H1 (cell line): ENCODE measurements around the gene NDEL1. TPM values are rescaled to one million over a fixed set of nuclear protein-coding genes. Genes with fewer than 3 reads are reported as not detected.

ENCODE experiments used
- CTCF ChIA-PET: fragments of 300-600 bp; sonication (Branson Sonifier 250); formaldehyde crosslinking; loops from one replicate; lab custom pipeline; 2021; ENCODE audit not compliant: partially characterized antibody; lab: Charles Lee
- POLR2A ChIA-PET: fragments of 300-600 bp; sonication (Branson Sonifier 250); formaldehyde crosslinking; loops from one replicate; lab custom pipeline; 2021; ENCODE audit warnings: inconsistent platforms; ENCODE audit not compliant: partially characterized antibody; lab: Charles Lee
- DNase-seq, 2 experiments: peaks; one replicate each; pipeline versions ENCODE4 v3.0.0 to v3.0.0-alpha.2; 2010 to 2022; ENCODE audit warnings: low spot score in 2 of 2, low read depth in 1 of 2, mixed read lengths in 1 of 2
- FAIRE-seq: peaks from 2 replicates; lab custom pipeline; 2011; peaks lifted over from hg19 to GRCh38; lab: Jason Lieb, UNC
- H2AFZ ChIP-seq: 2 replicates; pipeline ENCODE4 v1.8.1; 2012; ENCODE audit warnings: low read length, inconsistent platforms
- H2AK5ac ChIP-seq: 2 replicates; pipeline ENCODE4 v1.6.1; 2013; ENCODE audit warnings: low read depth, low read length
- H2BK120ac ChIP-seq: replicated peaks from 2 replicates; pipeline ENCODE3; 2013; ENCODE audit warnings: low read depth, low read length, inconsistent platforms
- H2BK12ac ChIP-seq: 2 replicates; pipeline ENCODE4 v1.6.1; 2013; ENCODE audit warnings: low read depth, low read length
- H2BK15ac ChIP-seq: 2 replicates; pipeline ENCODE4 v1.6.1; 2013; ENCODE audit warnings: low read length
- H2BK20ac ChIP-seq: 2 replicates; pipeline ENCODE4 v1.6.1; 2013; ENCODE audit warnings: low read length
- H2BK5ac ChIP-seq: 2 replicates; pipeline ENCODE4 v1.6.1; 2013; ENCODE audit warnings: low read depth, low read length
- H3K14ac ChIP-seq: 2 replicates; pipeline ENCODE4 v1.6.1; 2013; ENCODE audit warnings: inconsistent platforms; ENCODE audit not compliant: insufficient read length
- H3K18ac ChIP-seq: 2 replicates; pipeline ENCODE4 v1.6.1; 2013; ENCODE audit warnings: low read length; ENCODE audit errors: extremely low read depth
- H3K23ac ChIP-seq: 2 replicates; pipeline ENCODE4 v1.6.1; 2013; ENCODE audit warnings: inconsistent platforms; ENCODE audit not compliant: insufficient read length
- H3K23me2 ChIP-seq: 2 replicates; pipeline ENCODE4 v1.6.1; 2013; ENCODE audit warnings: low read depth, low read length
- H3K27ac ChIP-seq: 2 replicates; pipeline ENCODE4 v1.6.1; 2011; ENCODE audit warnings: low read depth, low read length, inconsistent platforms
- H3K27me3 ChIP-seq, 4 experiments: replicated peaks in 1 of 4; 1 replicate in 1 of 4; 2 replicates in 3 of 4; pipeline versions ENCODE4 v1.6.1 to v1.8.1; 2011 to 2013; ENCODE audit warnings: low read length in 3 of 4, mild to moderate bottlenecking in 3 of 4, inconsistent platforms in 2 of 4, mixed read lengths in 2 of 4, moderate library complexity in 1 of 4; ENCODE audit not compliant: control insufficient read depth in 3 of 4, insufficient read depth in 3 of 4; ENCODE audit errors: extremely low read depth in 1 of 4
- H3K36me3 ChIP-seq, 4 experiments: 2 replicates each; pipeline versions ENCODE4 v1.6.1 to v1.8.1; 2011 to 2013; ENCODE audit warnings: mild to moderate bottlenecking in 4 of 4, low read length in 3 of 4, moderate library complexity in 2 of 4, control low read depth in 1 of 4, inconsistent platforms in 1 of 4; ENCODE audit not compliant: insufficient read depth in 4 of 4, control insufficient read depth in 2 of 4
- H3K4ac ChIP-seq: replicated peaks from 2 replicates; pipeline ENCODE3; 2013; ENCODE audit warnings: low read length, low read depth, mixed read lengths, inconsistent platforms; ENCODE audit not compliant: insufficient read length
- H3K4me1 ChIP-seq, 4 experiments: replicated peaks in 1 of 4; 1 replicate in 1 of 4; 2 replicates in 3 of 4; pipeline versions ENCODE4 v1.6.1 to v1.8.1; 2011 to 2013; ENCODE audit warnings: low read length in 3 of 4, inconsistent platforms in 2 of 4, mixed read lengths in 1 of 4; ENCODE audit not compliant: insufficient read depth in 4 of 4, control insufficient read depth in 3 of 4
- H3K4me2 ChIP-seq, 2 experiments: 2 replicates each; pipeline versions ENCODE4 v1.6.1 to v1.8.1; 2011 to 2013; ENCODE audit warnings: low read depth in 2 of 2, low read length in 2 of 2, control low read depth in 1 of 2, inconsistent platforms in 1 of 2, mild to moderate bottlenecking in 1 of 2; ENCODE audit not compliant: insufficient read depth in 1 of 2
- H3K4me3 ChIP-seq, 4 experiments: fragments of 200-600, 300-600 bp in 1 of 4; sonication (generic), shearing (Covaris generic), sonication (Bioruptor Twin) in 1 of 4; 2 replicates each; pipeline versions ENCODE4 v1.5.1 to v1.8.1; 2011 to 2016; ENCODE audit warnings: low read length in 4 of 4, low read depth in 3 of 4, control low read depth in 2 of 4, inconsistent platforms in 2 of 4, mild to moderate bottlenecking in 2 of 4, mixed read lengths in 1 of 4, moderate library complexity in 1 of 4; ENCODE audit not compliant: insufficient read depth in 2 of 4; ENCODE audit errors: extremely low read depth in 1 of 4
- H3K56ac ChIP-seq: replicated peaks from 2 replicates; pipeline ENCODE3; 2013; ENCODE audit warnings: low read depth, mild to moderate bottlenecking, mixed read lengths, low read length, inconsistent platforms; ENCODE audit not compliant: insufficient read length
- H3K79me1 ChIP-seq: 2 replicates; pipeline ENCODE4 v1.6.1; 2013; ENCODE audit warnings: low read depth, low read length, control low read depth
- H3K79me2 ChIP-seq, 2 experiments: 2 replicates each; pipeline versions ENCODE4 v1.6.1 to v1.8.1; 2012 to 2013; ENCODE audit warnings: low read length in 2 of 2, mild to moderate bottlenecking in 2 of 2, inconsistent platforms in 1 of 2; ENCODE audit not compliant: insufficient read depth in 2 of 2, control insufficient read depth in 1 of 2
- H3K9ac ChIP-seq, 4 experiments: replicated peaks in 1 of 4; 1 replicate in 1 of 4; 2 replicates in 3 of 4; pipeline versions ENCODE4 v1.6.1 to v1.8.1; 2011 to 2013; ENCODE audit warnings: low read depth in 3 of 4, low read length in 3 of 4, control low read depth in 2 of 4, mild to moderate bottlenecking in 2 of 4, moderate library complexity in 2 of 4, inconsistent platforms in 1 of 4; ENCODE audit errors: extremely low read depth in 1 of 4
- H3K9me3 ChIP-seq, 2 experiments: 2 replicates each; pipeline versions ENCODE4 v1.6.1 to v1.8.1; 2012 to 2013; ENCODE audit warnings: mild to moderate bottlenecking in 2 of 2, moderate library complexity in 2 of 2, control low read depth in 1 of 2, inconsistent platforms in 1 of 2, low read depth in 1 of 2, low read length in 1 of 2, mixed read lengths in 1 of 2; ENCODE audit not compliant: insufficient read depth in 2 of 2
- H4K20me1 ChIP-seq, 2 experiments: replicated peaks in 1 of 2; 2 replicates each; pipeline versions ENCODE3 to v1.8.1; 2011 to 2013; ENCODE audit warnings: inconsistent platforms in 2 of 2, low read length in 2 of 2, mild to moderate bottlenecking in 1 of 2; ENCODE audit not compliant: insufficient read depth in 2 of 2, control insufficient read depth in 1 of 2
- H4K5ac ChIP-seq: 2 replicates; pipeline ENCODE4 v1.6.1; 2013; ENCODE audit warnings: low read length, low read depth, mixed read lengths, inconsistent platforms; ENCODE audit not compliant: insufficient read length
- H4K8ac ChIP-seq: 2 replicates; pipeline ENCODE4 v1.8.0; 2013; ENCODE audit warnings: mild to moderate bottlenecking, moderate library complexity, low read length, inconsistent platforms; ENCODE audit not compliant: insufficient read depth; ENCODE audit errors: extremely low read depth
- H4K91ac ChIP-seq: replicated peaks from 2 replicates; pipeline ENCODE3; 2013; ENCODE audit warnings: low read length, mixed read lengths, inconsistent platforms; ENCODE audit not compliant: insufficient read length
- BACH1 ChIP-seq: IDR thresholded peaks from 2 replicates; pipeline ENCODE4 v1.6.1; 2012; ENCODE audit warnings: low read length, improper control_type of control experiment
- CHD1 ChIP-seq: IDR thresholded peaks from 2 replicates; pipeline ENCODE4 v1.6.1; 2012; ENCODE audit warnings: low read depth, low read length, improper control_type of control experiment
- EP300 ChIP-seq, 2 experiments: IDR thresholded peaks; 1 replicate in 1 of 2; 2 replicates in 1 of 2; pipeline ENCODE4 v1.6.1; 2011 to 2012; ENCODE audit warnings: low read depth in 2 of 2, low read length in 2 of 2, mild to moderate bottlenecking in 2 of 2, borderline replicate concordance in 1 of 2, inconsistent platforms in 1 of 2, moderate library complexity in 1 of 2
- FOSL1 ChIP-seq: IDR thresholded peaks from 2 replicates; pipeline ENCODE4 v1.6.1; 2011; ENCODE audit warnings: mild to moderate bottlenecking, low read depth, low read length, moderate library complexity; ENCODE audit not compliant: insufficient read depth
- GTF2F1 ChIP-seq: IDR thresholded peaks from 2 replicates; pipeline ENCODE4 v1.6.1; 2012; ENCODE audit warnings: low read depth, low read length, improper control_type of control experiment, borderline replicate concordance
- HDAC2 ChIP-seq, 2 experiments: fragments of 300-600 bp in 1 of 2; sonication (generic) in 1 of 2; IDR thresholded peaks; 2 replicates each; pipeline ENCODE4 v1.6.1; 2011 to 2012; ENCODE audit warnings: low read depth in 2 of 2, low read length in 2 of 2, mild to moderate bottlenecking in 2 of 2, moderate library complexity in 2 of 2, borderline replicate concordance in 1 of 2, inconsistent platforms in 1 of 2
- KDM1A ChIP-seq: fragments of 200-600, 300-600 bp; sonication (generic); IDR thresholded peaks from 2 replicates; pipeline ENCODE4 v1.7.1; 2016; ENCODE audit warnings: mild to moderate bottlenecking, low read length, borderline replicate concordance
- RAD21 ChIP-seq, 2 experiments: IDR thresholded peaks in 1 of 2; conservative IDR thresholded peaks in 1 of 2; 2 replicates each; pipeline ENCODE4 v1.6.1; 2011; ENCODE audit warnings: low read depth in 2 of 2, low read length in 2 of 2, improper control_type of control experiment in 1 of 2, inconsistent platforms in 1 of 2, mild to moderate bottlenecking in 1 of 2, moderate library complexity in 1 of 2
- SP4 ChIP-seq: IDR thresholded peaks from 2 replicates; pipeline ENCODE4 v1.6.1; 2012; ENCODE audit warnings: low read length, inconsistent platforms
- ZNF274 ChIP-seq: IDR thresholded peaks from 2 replicates; pipeline ENCODE4 v1.7.0; 2012; ENCODE audit warnings: low read length, borderline replicate concordance; ENCODE audit errors: extremely low read depth
- WGBS, 2 experiments: shearing (Covaris generic) in 1 of 2; methylation state at CpG; one replicate each; pipeline versions ENCODE4 v1.1.6 to v1.1.7; 2013 to 2015; ENCODE audit warnings: low lambda C conversion rate in 2 of 2, mixed read lengths in 2 of 2, inconsistent platforms in 1 of 2, low coverage in 1 of 2, missing lambda C conversion rate in 1 of 2; ENCODE audit not compliant: insufficient replicate concordance in 2 of 2, insufficient coverage in 1 of 2, insufficient read length in 1 of 2; ENCODE audit errors: extremely low coverage in 1 of 2, missing lambda C conversion rate in 1 of 2; 5-methylcytosine and 5-hydroxymethylcytosine counted together
- polyA plus RNA-seq, 7 experiments: library from polyadenylated mRNA; depleted of rRNA in 3 of 7; stranded (reverse) in 5 of 7; unstranded in 2 of 7; fragments of >200 nt in 5 of 7; fragments of 200-250 nt in 2 of 7; gene quantifications; 1 replicate in 5 of 7; 2 replicates in 1 of 7; 4 replicates in 1 of 7; pipeline versions ENCODE4 v1.2.1 to v1.2.3, GENCODE V29; 2011 to 2013; ENCODE audit warnings: missing spikeins in 2 of 7, mixed read lengths in 2 of 7
- total RNA-seq: library from RNA; stranded (reverse); fragmentation: NEBNext Ultra II Directional; extraction: Animal tissue kit (Norgen Biotek cat#: 25700); gene quantifications from 2 replicates; pipeline ENCODE4 v1.2.1, GENCODE V29; 2021
- TF ChIP-seq, protein P1 (sequence below): IDR thresholded peaks from 2 replicates; pipeline ENCODE4 v1.6.1; 2012; ENCODE audit warnings: inconsistent platforms

Gene NDEL1
- total and polyA plus RNA-seq, 2 of the 8 experiments (the other 6 are each of a cell fraction or from before 2014, with no cell fraction given), result 31.1 to 32.9 TPM

DNA sequence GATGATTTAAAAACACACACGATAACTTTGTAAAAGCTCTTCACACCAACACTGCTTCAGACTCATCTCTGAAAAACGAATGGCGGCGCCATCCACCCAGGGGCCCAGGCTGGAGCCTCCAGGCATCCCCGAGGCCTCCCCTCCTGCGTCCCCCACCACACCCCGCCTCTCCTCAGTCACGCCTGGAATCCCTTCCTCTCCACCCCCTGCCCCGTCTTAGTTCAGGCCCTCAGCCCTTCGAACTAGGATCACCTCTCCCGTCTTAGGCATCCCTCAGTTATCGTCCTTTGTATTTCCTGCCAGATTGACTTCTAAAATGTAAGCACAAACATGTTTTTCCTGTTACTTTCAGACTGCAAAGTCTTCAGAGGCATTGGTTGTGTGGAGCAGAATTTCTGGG is 58.3 kb downstream of the NDEL1 start:
- no peak overlapping the region for H3K27ac ChIP-seq
- H3K14ac ChIP-seq, result no peak overlapping the region
- 87% methylated on average over 12 of the region's 12 CpGs; no CpG with 5 or more reads in 1 of the 2 experiments for WGBS, 2 experiments
- H2BK15ac ChIP-seq, result no peak overlapping the region
- H2AK5ac ChIP-seq, result no peak overlapping the region
- H4K91ac ChIP-seq, result no peak overlapping the region
- no peaks in the 10 kb centered on the region for H3K79me2 ChIP-seq
- H3K4me3 ChIP-seq, result no peak overlapping the region
- H3K79me1 ChIP-seq, result no peaks in the 10 kb centered on the region
- FAIRE-seq (no peak), DNase-seq (no peak)
- no peak overlapping the region for H3K9ac ChIP-seq
- no peak overlapping the region for H3K18ac ChIP-seq
- no peak overlapping the region for H3K56ac ChIP-seq
- no peak overlapping the region for H2BK12ac ChIP-seq
- no peaks in the 10 kb centered on the region for H3K23me2 ChIP-seq
- H3K4me1 ChIP-seq, result no peaks in the 10 kb centered on the region
- no peaks in the 10 kb centered on the region for H3K27me3 ChIP-seq
- H2BK120ac ChIP-seq, result no peak overlapping the region
- H2BK5ac ChIP-seq, result no peak overlapping the region; the same call in 1 of the 2 replicates
- H4K5ac ChIP-seq, result no peak overlapping the region
- POLR2A ChIA-PET, result no interaction called here
- peaks cover under 1 to 5% of the 10 kb centered on the region in 2 experiments for H4K20me1 ChIP-seq
- no peak overlapping the region for H3K23ac ChIP-seq
- peaks cover 40 to 87% (median 69%) of the 10 kb centered on the region in 4 experiments for H3K36me3 ChIP-seq
- H2AFZ ChIP-seq, result no peak overlapping the region
- no peak overlapping the region for H2BK20ac ChIP-seq
- H3K4me2 ChIP-seq, result no peak overlapping the region
- no peak overlapping the region for H3K4ac ChIP-seq
- CTCF ChIA-PET, result interaction anchor here (0.7 to 1.2 kb wide), 2 partner anchors 15 to 263 kb away, joined by 3 to 4 read pairs; no protein-coding TSS in a partner anchor
- no peaks in the 10 kb centered on the region for H3K9me3 ChIP-seq
- no peak overlapping the region for H4K8ac ChIP-seq
- TF ChIP-seq, protein P1, sequence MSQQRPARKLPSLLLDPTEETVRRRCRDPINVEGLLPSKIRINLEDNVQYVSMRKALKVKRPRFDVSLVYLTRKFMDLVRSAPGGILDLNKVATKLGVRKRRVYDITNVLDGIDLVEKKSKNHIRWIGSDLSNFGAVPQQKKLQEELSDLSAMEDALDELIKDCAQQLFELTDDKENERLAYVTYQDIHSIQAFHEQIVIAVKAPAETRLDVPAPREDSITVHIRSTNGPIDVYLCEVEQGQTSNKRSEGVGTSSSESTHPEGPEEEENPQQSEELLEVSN, result no peak
- TF ChIP-seq FOSL1, result no peak
- no peak for TF ChIP-seq RAD21 (IDR thresholded peaks at IDR 0.05 in 1 of 2, conservative IDR thresholded peaks at IDR 0.05 in 1 of 2; ENCODE audit: low read depth in 2 of 2, low read length in 2 of 2)
- no peak for TF ChIP-seq EP300 (IDR thresholded peaks at IDR 0.05; ENCODE audit: borderline replicate concordance in 1 of 2, low read depth in 2 of 2, low read length in 2 of 2)
- no peak for TF ChIP-seq SP4
- no peak for TF ChIP-seq KDM1A
- no peak for TF ChIP-seq GTF2F1
- no peak for TF ChIP-seq ZNF274
- no peak for TF ChIP-seq HDAC2 (IDR thresholded peaks at IDR 0.05; ENCODE audit: borderline replicate concordance in 1 of 2, low read depth in 2 of 2, low read length in 2 of 2)
- TF ChIP-seq CHD1, result no peak
- no peak for TF ChIP-seq BACH1
